LNCaP clone FGC (cell line): Measurements from ENCODE around the gene CPEB4.

Experiments used
- DNase-seq: peaks from one replicate; pipeline ENCODE4 v3.0.0-alpha.2; 2011; ENCODE audit warnings: low read depth
- H3K4me3 ChIP-seq: 2 replicates; pipeline ENCODE4 v1.5.1; 2011; ENCODE audit warnings: mild to moderate bottlenecking, low read depth, low read length, control low read depth
- TF ChIP-seq, protein P1 (sequence below): IDR thresholded peaks from 2 replicates; pipeline ENCODE4 v1.5.1; 2012; ENCODE audit warnings: mild to moderate bottlenecking; ENCODE audit not compliant: control insufficient read depth, insufficient read depth; ENCODE audit errors: extremely low read depth

CPEB4 gene

DNA sequence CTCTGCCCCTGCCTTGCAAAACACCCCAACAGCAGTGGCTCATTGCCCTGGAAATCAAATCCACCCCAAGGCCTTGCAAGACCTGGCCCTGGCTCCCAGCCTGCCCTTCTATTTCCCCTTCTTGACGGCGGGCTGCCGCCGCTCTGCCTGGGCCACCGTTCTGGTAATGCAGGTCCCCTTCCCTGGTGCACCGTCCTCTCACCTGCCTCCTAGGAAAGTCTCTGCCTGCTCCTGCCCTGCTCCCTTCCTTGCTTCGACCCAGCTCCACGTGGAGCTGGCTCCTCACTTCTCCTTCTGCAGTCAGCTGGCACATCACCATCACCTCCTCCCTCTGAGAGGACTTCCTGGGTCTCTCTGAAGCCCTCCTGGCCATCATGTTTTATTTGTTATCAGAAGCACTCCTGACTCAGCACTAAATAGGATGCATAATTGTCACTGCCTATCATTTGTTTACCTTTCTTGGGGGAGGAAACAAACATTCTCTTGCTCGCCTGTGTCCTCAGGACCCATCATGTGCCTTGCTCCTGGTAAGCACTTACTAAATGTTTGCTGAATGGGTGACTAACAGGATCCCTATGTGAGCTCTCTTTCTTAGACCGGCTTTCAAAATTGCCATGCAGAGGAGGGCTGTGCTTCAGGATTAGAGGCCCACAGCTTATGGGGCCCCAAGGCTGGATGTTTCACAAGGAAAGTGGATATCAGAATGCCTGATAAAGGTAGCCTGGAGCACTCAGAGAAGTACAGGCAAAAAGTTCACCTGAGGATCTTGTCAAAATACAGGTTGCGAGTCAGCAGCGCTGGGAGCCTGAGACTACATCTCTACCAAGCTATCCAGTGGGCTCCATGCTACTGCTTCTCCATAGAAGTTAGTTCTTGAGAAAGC, 81.3 kb downstream of the CPEB4 start:
- peak; percentile 50 for DNase-seq
- TF ChIP-seq, protein P1, sequence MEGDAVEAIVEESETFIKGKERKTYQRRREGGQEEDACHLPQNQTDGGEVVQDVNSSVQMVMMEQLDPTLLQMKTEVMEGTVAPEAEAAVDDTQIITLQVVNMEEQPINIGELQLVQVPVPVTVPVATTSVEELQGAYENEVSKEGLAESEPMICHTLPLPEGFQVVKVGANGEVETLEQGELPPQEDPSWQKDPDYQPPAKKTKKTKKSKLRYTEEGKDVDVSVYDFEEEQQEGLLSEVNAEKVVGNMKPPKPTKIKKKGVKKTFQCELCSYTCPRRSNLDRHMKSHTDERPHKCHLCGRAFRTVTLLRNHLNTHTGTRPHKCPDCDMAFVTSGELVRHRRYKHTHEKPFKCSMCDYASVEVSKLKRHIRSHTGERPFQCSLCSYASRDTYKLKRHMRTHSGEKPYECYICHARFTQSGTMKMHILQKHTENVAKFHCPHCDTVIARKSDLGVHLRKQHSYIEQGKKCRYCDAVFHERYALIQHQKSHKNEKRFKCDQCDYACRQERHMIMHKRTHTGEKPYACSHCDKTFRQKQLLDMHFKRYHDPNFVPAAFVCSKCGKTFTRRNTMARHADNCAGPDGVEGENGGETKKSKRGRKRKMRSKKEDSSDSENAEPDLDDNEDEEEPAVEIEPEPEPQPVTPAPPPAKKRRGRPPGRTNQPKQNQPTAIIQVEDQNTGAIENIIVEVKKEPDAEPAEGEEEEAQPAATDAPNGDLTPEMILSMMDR: no peak

DNA sequence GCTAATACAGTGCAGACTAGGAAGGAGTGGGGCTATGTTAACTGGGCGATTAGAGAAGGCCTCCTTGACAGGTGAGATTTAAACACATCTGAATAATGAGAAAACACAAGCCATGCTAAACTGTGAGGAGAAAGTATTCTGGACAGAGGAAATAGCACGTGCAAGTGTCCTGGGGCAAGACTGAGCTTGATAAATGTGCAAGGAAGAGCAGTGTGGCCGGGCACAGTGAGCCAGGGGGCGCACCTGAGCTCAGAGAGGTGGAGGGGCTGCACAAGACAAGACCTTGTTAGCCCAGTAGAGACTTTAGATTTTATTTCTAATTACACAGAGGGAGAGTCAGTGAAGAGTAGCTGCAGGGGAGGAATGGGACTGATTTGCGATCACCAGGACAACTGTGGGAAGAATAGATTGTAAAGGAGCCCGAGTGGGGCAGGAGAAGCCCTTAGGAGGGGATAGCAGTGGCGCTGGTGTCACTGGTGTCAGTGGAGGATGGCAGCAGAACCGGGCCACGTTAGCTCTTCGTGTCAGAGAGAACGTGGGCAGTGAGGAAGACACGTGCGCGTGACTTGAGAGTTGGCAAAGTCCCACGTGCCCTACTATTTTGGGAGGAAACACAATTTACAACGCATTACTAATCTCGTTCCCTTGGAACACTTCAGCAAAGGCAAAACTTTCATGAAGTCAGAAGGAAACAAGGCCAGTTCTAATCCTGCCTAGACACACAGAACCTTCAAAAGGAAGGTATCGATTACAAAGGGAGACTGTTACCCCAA, 82.9 kb downstream of the CPEB4 start:
- no peak overlapping the region for H3K4me3 ChIP-seq
- TF ChIP-seq, protein P1: no peak
- DNase-seq: no peak

More for the DNA sequence above, 81.3 kb downstream of the CPEB4 start:
- no peak overlapping the region for H3K4me3 ChIP-seq

DNA sequence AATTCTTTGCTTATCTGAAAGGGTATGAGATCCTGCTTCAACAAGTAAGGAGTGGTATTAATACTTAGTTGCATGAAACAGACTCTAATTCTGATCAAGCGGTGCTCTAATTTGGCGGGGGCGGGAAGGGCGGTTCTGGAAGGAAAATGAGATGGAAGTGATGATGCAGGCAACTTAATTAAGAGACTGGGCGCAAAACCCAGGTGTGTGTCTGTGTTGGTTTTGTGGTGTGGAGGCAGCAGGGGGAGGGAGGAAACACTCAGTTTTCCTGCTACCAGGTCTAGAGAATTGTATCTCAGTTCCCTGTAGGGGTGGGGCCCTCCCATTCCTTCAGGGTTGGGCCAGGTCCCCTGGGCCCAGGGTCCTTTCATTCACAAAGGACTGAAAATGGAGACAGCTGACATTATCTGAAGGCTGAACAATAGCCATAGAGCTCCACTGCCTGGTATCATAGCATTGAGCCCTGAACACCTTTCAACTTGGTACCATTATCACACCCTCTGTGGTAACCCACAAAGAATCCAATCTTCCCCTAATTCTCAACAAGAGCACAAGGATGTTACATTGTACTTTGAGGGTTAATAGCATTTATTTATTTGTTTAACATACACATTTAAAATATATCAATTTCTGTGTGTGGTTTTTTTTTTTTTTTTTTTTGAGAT, 83.7 kb downstream of the CPEB4 start:
- no peak overlapping the region for H3K4me3 ChIP-seq
- DNase-seq: no peak
- TF ChIP-seq, protein P1: no peak

DNA sequence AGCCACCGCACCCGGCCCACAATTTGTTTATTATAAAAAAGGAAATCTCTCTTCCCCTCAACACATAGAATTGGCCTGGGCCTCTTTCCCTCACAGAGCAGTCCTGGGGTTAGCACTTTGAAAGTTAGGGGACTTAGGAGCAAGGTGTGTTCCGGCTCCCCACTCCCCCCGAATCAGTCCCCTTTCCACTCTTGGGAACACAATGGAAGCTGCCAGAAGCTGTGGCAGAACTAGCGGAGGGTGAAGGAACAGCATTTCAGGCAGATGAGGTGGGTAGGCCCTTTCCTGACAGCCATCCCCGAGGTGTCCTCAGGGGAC, 84.4 kb downstream of the CPEB4 start:
- no peak overlapping the region for H3K4me3 ChIP-seq
- TF ChIP-seq, protein P1: no peak
- DNase-seq: no peak

DNA sequence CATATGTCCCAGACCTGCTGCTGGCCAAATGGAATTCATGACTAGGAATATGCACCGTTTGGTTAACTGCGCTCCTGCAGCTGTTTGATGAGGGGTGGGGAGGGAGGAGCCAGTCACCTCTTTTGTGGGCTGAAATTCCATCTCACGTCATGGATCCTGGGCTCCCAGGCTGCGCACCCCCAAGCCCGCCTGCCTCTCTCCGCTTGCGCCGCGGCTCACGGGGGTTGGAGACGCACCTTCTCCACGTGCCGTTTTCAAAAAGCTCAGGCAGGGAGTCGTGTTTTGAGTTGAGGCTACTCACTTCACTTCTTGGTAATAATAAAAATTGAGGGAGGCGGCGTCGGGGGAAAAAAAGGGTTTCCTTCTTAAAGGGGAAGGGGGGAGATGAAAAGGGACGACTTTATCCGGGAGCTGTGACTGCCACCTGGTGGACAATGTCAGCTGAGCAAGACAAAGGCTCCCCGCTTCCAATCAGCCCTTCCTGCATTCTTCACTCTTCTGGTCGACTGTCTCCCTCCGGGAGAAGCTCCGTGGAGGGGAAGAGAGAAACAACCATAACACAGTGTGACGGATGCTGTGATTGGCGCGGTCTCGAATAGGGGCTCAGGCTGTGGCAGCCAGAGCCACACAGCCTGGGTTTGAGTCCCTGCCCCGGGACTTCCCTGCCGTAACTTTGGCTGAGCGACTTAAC, 84.9 kb downstream of the CPEB4 start:
- peak overlapping the region; percentile 41 for H3K4me3 ChIP-seq
- DNase-seq: peak; percentile 47
- TF ChIP-seq, protein P1: peak; percentile 84

DNA sequence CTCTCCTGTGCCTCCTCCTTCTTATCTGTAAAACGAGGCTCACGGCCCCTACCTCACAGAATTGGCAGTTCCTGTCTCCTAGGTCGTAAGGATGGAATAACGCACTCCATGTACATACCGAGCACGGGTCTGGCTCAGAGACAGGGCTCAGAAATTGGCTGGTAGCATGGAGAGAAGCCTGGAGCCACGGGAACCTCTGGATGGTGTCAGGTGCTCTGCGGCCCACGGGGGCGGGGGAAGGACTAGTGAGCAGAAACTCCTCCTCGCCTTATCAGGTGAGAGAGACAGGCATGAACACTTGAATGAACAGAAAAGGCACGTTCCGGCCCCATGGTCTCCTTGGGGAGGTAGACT, 85.4 kb downstream of the CPEB4 start:
- TF ChIP-seq, protein P1: no peak
- DNase-seq: no peak
- peak overlapping the region; percentile 41 for H3K4me3 ChIP-seq
